SKM-1 (cell line): ENCODE data around the gene KLHL2.
"Not testable (repeated sequence)": the region's sequence is repeated elsewhere in the genome, so short reads cannot be mapped to it uniquely, and the experiment has no call there.

Experiments used
- DNase-seq: peaks from one replicate; lab custom pipeline; 2025; ENCODE audit not compliant: unreplicated experiment; lab: John Stamatoyannopoulos, UW

Gene KLHL2

GRCh38 chr4:165327211-165328100, 120.1 kb downstream of the KLHL2 start, which contains the start of gene MSMO1:
MSMO1 (plus strand) TSS chr4:165327669; CDS start chr4:165333371, 5,702 bp downstream.
- DNase-seq, result peak; percentile 96

- DNase-seq, result no peak
These were observed 120.7 kb downstream of the KLHL2 start for GRCh38 chr4:165328101-165328425.

GRCh38 chr4:165328708-165329107, 121.3 kb downstream of the KLHL2 start:
- no peak for DNase-seq

GRCh38 chr4:165330071-165330470, 122.7 kb downstream of the KLHL2 start:
- no peak for DNase-seq

- no peak for DNase-seq
These were observed 123.3 kb downstream of the KLHL2 start for GRCh38 chr4:165330666-165331065.

- DNase-seq, result no peak
These were observed 124.0 kb downstream of the KLHL2 start for GRCh38 chr4:165331359-165331758.

- DNase-seq, result no peak
These were observed 124.5 kb downstream of the KLHL2 start for GRCh38 chr4:165331823-165332222.

GRCh38 chr4:165332502-165332901, 125.1 kb downstream of the KLHL2 start:
- no peak for DNase-seq

GRCh38 chr4:165335163-165335703, 127.9 kb downstream of the KLHL2 start:
- DNase-seq, result no peak

- DNase-seq, result no peak
These were observed 129.4 kb downstream of the KLHL2 start for GRCh38 chr4:165336743-165337142.

GRCh38 chr4:165342340-165342739, 135.0 kb downstream of the KLHL2 start:
- not testable (repeated sequence) for DNase-seq

- DNase-seq, result no peak
These were observed 136.2 kb downstream of the KLHL2 start for GRCh38 chr4:165343353-165344191.

GRCh38 chr4:165345666-165346417, 138.5 kb downstream of the KLHL2 start:
- DNase-seq, result no peak

GRCh38 chr4:165347647-165348569, 140.5 kb downstream of the KLHL2 start:
- DNase-seq, result no peak

GRCh38 chr4:165351359-165352130, 144.2 kb downstream of the KLHL2 start:
- DNase-seq, result no peak

GRCh38 chr4:165355900-165356300, 148.5 kb downstream of the KLHL2 start:
- no peak for DNase-seq

- no peak for DNase-seq
These were observed 152.1 kb downstream of the KLHL2 start for GRCh38 chr4:165359506-165359905.

GRCh38 chr4:165360041-165360695, 152.8 kb downstream of the KLHL2 start:
- no peak for DNase-seq
